Retinal pigment epithelial cell (primary cell): ENCODE results near the gene TIE1.

Source experiments
- DNase-seq: peaks from one replicate; pipeline ENCODE4 v3.0.0-alpha.2; 2010; ENCODE audit warnings: low read depth
- H3K4me3 ChIP-seq: 2 replicates; pipeline ENCODE4 v1.5.1; 2011; ENCODE audit warnings: mild to moderate bottlenecking, low read length, control low read depth, moderate library complexity
- CTCF ChIP-seq: conservative IDR thresholded peaks from 2 replicates; pipeline ENCODE4 v1.5.1; 2011; ENCODE audit warnings: low read depth, low read length, control low read depth, inconsistent platforms

Gene TIE1

GRCh38 chr1:43256675-43257570 is 43.9 kb upstream of the TIE1 start:
- no peak for TF ChIP-seq CTCF
- H3K4me3 ChIP-seq: no peak overlapping the region
- DNase-seq: no peak

GRCh38 chr1:43258370-43258769 is 42.4 kb upstream of the TIE1 start:
- TF ChIP-seq CTCF: no peak
- no peak for DNase-seq
- H3K4me3 ChIP-seq: no peak overlapping the region

GRCh38 chr1:43265431-43265830 is 35.4 kb upstream of the TIE1 start:
- no peak for DNase-seq
- no peak for TF ChIP-seq CTCF
- no peak overlapping the region for H3K4me3 ChIP-seq

GRCh38 chr1:43266881-43267280 is 33.9 kb upstream of the TIE1 start:
- no peak overlapping the region for H3K4me3 ChIP-seq
- no peak for TF ChIP-seq CTCF
- no peak for DNase-seq

- no peak overlapping the region for H3K4me3 ChIP-seq
- TF ChIP-seq CTCF: no peak
- no peak for DNase-seq
Measured at GRCh38 chr1:43267291-43267805, 33.4 kb upstream of the TIE1 start.

- no peak for TF ChIP-seq CTCF
- no peak for DNase-seq
- H3K4me3 ChIP-seq: no peak overlapping the region
Measured at GRCh38 chr1:43267818-43268425, 32.9 kb upstream of the TIE1 start.
